OCI-LY7 (cell line): Measurements from ENCODE around the gene TNS3. TPM values are rescaled to one million over a fixed set of nuclear protein-coding genes. Genes with fewer than 3 reads are reported as not detected.
A peak's percentile ranks its signal among the peaks of the same experiment; 100 is the strongest.

Source experiments
- BruUV-seq: library from RNA; stranded (reverse); fragments of 400-500 nt; replicated peaks from 2 replicates; lab custom pipeline; 2021; lab: Mats Ljungman, UMichigan
- CTCF ChIA-PET: fragments of 300-600 bp; sonication (Branson Sonifier 250); formaldehyde crosslinking; loops from one replicate; lab custom pipeline; 2022; ENCODE audit warnings: antibody characterized with exemption; ENCODE audit not compliant: unreplicated experiment; lab: Charles Lee
- POLR2A ChIA-PET: fragments of 300-600 bp; sonication (Branson Sonifier 250); formaldehyde crosslinking; loops from one replicate; lab custom pipeline; 2022; ENCODE audit warnings: antibody characterized with exemption; lab: Charles Lee
- DNase-seq: peaks from one replicate; pipeline ENCODE4 v3.0.0-alpha.2; 2015; ENCODE audit warnings: low spot score
- H2AFZ ChIP-seq: fragments of 200-600 bp; sonication (generic), shearing (Covaris generic); 2 replicates; pipeline ENCODE4 v1.6.1; 2014; ENCODE audit warnings: mild to moderate bottlenecking, antibody characterized with exemption, low read length, moderate library complexity
- H3K27ac ChIP-seq: fragments of 200-600 bp; sonication (generic); 2 replicates; pipeline ENCODE4 v1.5.1; 2014; ENCODE audit warnings: mixed run types, low read depth, mild to moderate bottlenecking, moderate library complexity, low read length, inconsistent platforms; ENCODE audit not compliant: poor library complexity, severe bottlenecking
- H3K36me3 ChIP-seq: fragments of 200-600 bp; sonication (generic); 2 replicates; pipeline ENCODE4 v1.6.1; 2014; ENCODE audit warnings: mild to moderate bottlenecking, antibody characterized with exemption, low read length, moderate library complexity, mixed read lengths; ENCODE audit not compliant: insufficient read depth
- H3K4me1 ChIP-seq: fragments of 200-600 bp; sonication (generic); 2 replicates; pipeline ENCODE4 v1.5.1; 2014; ENCODE audit warnings: mild to moderate bottlenecking, low read length; ENCODE audit not compliant: insufficient read depth, poor library complexity, severe bottlenecking
- H3K4me2 ChIP-seq: fragments of 200-600 bp; sonication (generic); 2 replicates; pipeline ENCODE4 v1.6.1; 2014; ENCODE audit warnings: mild to moderate bottlenecking, low read length
- H3K4me3 ChIP-seq: fragments of 200-600 bp; sonication (generic); 2 replicates; pipeline ENCODE4 v1.5.1; 2014; ENCODE audit warnings: mild to moderate bottlenecking, low read depth, low read length; ENCODE audit not compliant: poor library complexity, severe bottlenecking
- H3K79me2 ChIP-seq: fragments of 200-600 bp; sonication (generic); 2 replicates; pipeline ENCODE4 v1.6.1; 2016; ENCODE audit warnings: low read depth, mild to moderate bottlenecking, low read length, moderate library complexity, mixed read lengths; ENCODE audit not compliant: insufficient read depth
- H3K9me2 ChIP-seq: fragments of 200-600 bp; sonication (generic); 2 replicates; pipeline ENCODE4 v1.6.1; 2016; ENCODE audit warnings: mild to moderate bottlenecking, low read length, mixed read lengths; ENCODE audit not compliant: insufficient read depth
- H3K9me3 ChIP-seq: fragments of 200-600 bp; sonication (generic); 2 replicates; pipeline ENCODE4 v1.6.1; 2014; ENCODE audit warnings: mild to moderate bottlenecking, mixed run types, low read length, mixed read lengths
- H4K20me1 ChIP-seq: fragments of 200-600 bp; sonication (generic); 2 replicates; pipeline ENCODE4 v1.6.1; 2014; ENCODE audit warnings: mild to moderate bottlenecking, antibody characterized with exemption, low read length, moderate library complexity, mixed read lengths; ENCODE audit not compliant: insufficient read depth
- CTCF ChIP-seq: fragments of 200-600 bp; sonication (generic); conservative IDR thresholded peaks from 2 replicates; pipeline ENCODE4 v1.5.1; 2014; ENCODE audit warnings: mild to moderate bottlenecking, antibody characterized with exemption, low read length, moderate library complexity, mixed read lengths
- EZH2phosphoT487 ChIP-seq: fragments of 200-600 bp; sonication (generic); IDR thresholded peaks from 2 replicates; pipeline ENCODE4 v1.6.1; 2018; ENCODE audit warnings: low read depth, borderline replicate concordance, mild to moderate bottlenecking, mixed run types, antibody characterized with exemption, low read length, moderate library complexity, mixed read lengths
- intact Hi-C: fragments of 100-400 bp; cut with micrococcal nuclease; formaldehyde crosslinking; loops from one replicate; pipeline ENCODE4 v1.10.0; 2022; ENCODE audit not compliant: unreplicated experiment
- total RNA-seq, 2 experiments: library from RNA; depleted of rRNA in 1 of 2; stranded (reverse); fragments of >200 nt in 1 of 2; shearing (Covaris generic) in 1 of 2; gene quantifications; 2 replicates each; pipeline ENCODE4 v1.2.3, GENCODE V29; 2014 to 2022

The TNS3 gene
- total RNA-seq, 2 experiments from 2014 or later: 9.5 to 42.1 TPM

- POLR2A ChIA-PET: interaction anchor here (0.7 to 1.6 kb wide), 3 partner anchors 13 to 75 kb away, joined by 3 to 4 read pairs (median 3); no protein-coding TSS in a partner anchor
- Histone ChIP-seq H3K27ac (no peak overlapping the region), H2AFZ (no peak overlapping the region), H3K4me2 (no peak overlapping the region), H3K36me3 (no peaks in the 10 kb centered on the region; the same call in 1 of the 2 replicates), H4K20me1 (no peaks in the 10 kb centered on the region), H3K9me3 (peaks cover 35% of the 10 kb centered on the region), H3K4me3 (no peak overlapping the region), H3K9me2 (no peaks in the 10 kb centered on the region), H3K79me2 (no peaks in the 10 kb centered on the region), H3K4me1 (peaks cover 19% of the 10 kb centered on the region)
- BruUV-seq: no TSS peak
- peak; percentile 46 for DNase-seq
- intact Hi-C loops: no loop called here
- no peak for TF ChIP-seq CTCF
- TF ChIP-seq EZH2phosphoT487: no peak
- CTCF ChIA-PET: no interaction called here
Observed at GRCh38 chr7:47596502-47597202, 14.7 kb upstream of the TNS3 start.

GRCh38 chr7:47594406-47594805 lies 12.5 kb upstream of the TNS3 start:
- Histone ChIP-seq H3K4me3 (no peak overlapping the region), H4K20me1 (no peaks in the 10 kb centered on the region), H3K4me1 (peaks cover 9% of the 10 kb centered on the region), H2AFZ (no peak overlapping the region), H3K9me3 (peaks cover 27% of the 10 kb centered on the region; the same call in 1 of the 2 replicates), H3K4me2 (no peak overlapping the region), H3K9me2 (no peaks in the 10 kb centered on the region), H3K79me2 (no peaks in the 10 kb centered on the region), H3K27ac (no peak overlapping the region), H3K36me3 (no peaks in the 10 kb centered on the region; the same call in 1 of the 2 replicates)
- no TSS peak for BruUV-seq
- TF ChIP-seq EZH2phosphoT487: no peak
- no peak for TF ChIP-seq CTCF
- DNase-seq: no peak
- CTCF ChIA-PET: no interaction called here
- POLR2A ChIA-PET: interaction anchor here (1.0 kb wide), 1 partner anchor 32 kb away, joined by 4 read pairs; no protein-coding TSS in a partner anchor
- intact Hi-C loops: no loop called here
